Muscle of leg (tissue), 11 donors: Measurements from ENCODE around the gene PDZD7. TPM values are rescaled to one million over a fixed set of nuclear protein-coding genes. Genes with fewer than 3 reads are reported as not detected.

Experiments
- DNase-seq: peaks from one replicate; pipeline ENCODE4 v3.0.0; 2013
- H3K27ac ChIP-seq: one replicate; pipeline ENCODE4 v1.5.1; 2013; ENCODE audit warnings: mild to moderate bottlenecking, low read length, control low read depth
- H3K27me3 ChIP-seq: one replicate; pipeline ENCODE4 v1.6.1; 2013; ENCODE audit warnings: low read length; ENCODE audit not compliant: control insufficient read depth, insufficient read depth
- H3K36me3 ChIP-seq: one replicate; pipeline ENCODE4 v1.6.1; 2013; ENCODE audit warnings: low read length; ENCODE audit not compliant: control insufficient read depth, insufficient read depth
- H3K4me1 ChIP-seq: one replicate; pipeline ENCODE4 v1.6.1; 2013; ENCODE audit warnings: low read length; ENCODE audit not compliant: control insufficient read depth, insufficient read depth
- H3K4me3 ChIP-seq: one replicate; pipeline ENCODE4 v1.5.1; 2013; ENCODE audit warnings: low read length, control low read depth
- H3K9me3 ChIP-seq: replicated peaks from 2 replicates; pipeline ENCODE4 v1.6.1; 2013; ENCODE audit warnings: low read depth, low read length; ENCODE audit not compliant: control insufficient read depth
- WGBS: methylation state at CpG from one replicate; pipeline ENCODE4 v1.1.5; 2013; ENCODE audit warnings: missing lambda C conversion rate; ENCODE audit not compliant: insufficient coverage; 5-methylcytosine and 5-hydroxymethylcytosine counted together
- polyA plus RNA-seq, 8 donors: library from polyadenylated mRNA; unstranded; fragments of 120-200 nt; gene quantifications; one replicate each; pipeline versions ENCODE4 v1.2.1 to v1.2.3, GENCODE V29; 2013; ENCODE audit warnings: inconsistent platforms in 1 of 8, low replicate concordance in 1 of 8; ENCODE audit not compliant: insufficient read length in 8 of 8, insufficient read depth in 1 of 8
- total RNA-seq: library from RNA; stranded (reverse); fragments of 120-200 nt; gene quantifications from one replicate; pipeline ENCODE4 v1.2.4, GENCODE V29; 2013

PDZD7 gene
- total and polyA plus RNA-seq, 9 donors: 0.41 to 6.1 (median 1.2) TPM

DNA sequence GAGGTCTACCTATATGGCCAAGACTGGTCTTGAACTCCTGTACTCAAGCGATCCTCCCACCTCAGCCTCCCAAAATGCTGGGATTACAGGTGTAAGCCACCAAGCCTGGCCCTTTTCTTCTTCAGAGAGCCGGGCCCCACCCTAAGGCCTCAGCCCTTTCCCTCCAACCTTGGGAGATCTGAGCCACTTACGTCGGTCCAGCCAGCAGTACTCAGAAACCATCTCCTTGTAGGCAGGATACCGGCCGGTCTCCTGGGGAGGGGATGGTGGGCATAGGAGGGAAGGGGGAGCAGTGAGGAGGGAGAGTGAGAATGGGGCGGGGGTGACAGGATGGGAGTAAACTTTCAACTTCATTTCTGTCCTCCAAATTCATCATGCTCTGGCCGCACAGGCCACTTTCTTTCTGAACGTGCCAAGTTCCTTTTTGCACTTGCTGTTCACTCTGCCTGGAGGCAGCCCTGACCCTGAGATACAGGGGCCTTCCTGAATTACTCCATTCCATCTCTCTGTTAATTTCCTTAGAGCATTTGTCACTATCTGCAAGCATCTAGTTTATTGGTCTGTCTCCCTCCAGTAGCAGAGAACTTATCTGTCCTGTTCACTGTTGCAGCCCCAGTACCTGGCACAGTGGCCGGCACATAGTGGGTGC, 10.4 kb downstream of the PDZD7 start:
- Histone ChIP-seq H3K27me3 (peaks cover 28% of the 10 kb centered on the region), H3K9me3 (no peaks in the 10 kb centered on the region), H3K4me1 (peaks cover 16% of the 10 kb centered on the region), H3K27ac (no peak overlapping the region), H3K36me3 (no peaks in the 10 kb centered on the region), H3K4me3 (no peak overlapping the region)
- DNase-seq: no peak
- 77% methylated on average over 5 of the region's 10 CpGs for WGBS

DNA sequence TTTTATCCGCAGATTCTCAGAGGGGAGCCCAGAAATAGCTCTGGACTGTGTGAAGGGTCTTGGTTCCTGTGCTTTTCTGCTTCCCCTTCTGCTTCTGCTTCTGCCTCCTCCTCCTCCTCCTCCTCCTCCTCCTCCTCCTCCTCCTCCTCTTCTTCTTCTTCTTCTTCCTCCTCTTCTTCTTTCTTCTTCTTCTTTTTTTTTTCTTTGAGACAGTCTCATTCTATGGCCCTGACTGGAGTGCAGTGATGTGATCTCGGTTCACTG, 11.6 kb downstream of the PDZD7 start:
- Histone ChIP-seq H3K27ac (no peak overlapping the region), H3K4me3 (no peak overlapping the region), H3K4me1 (peaks cover 18% of the 10 kb centered on the region), H3K27me3 (peaks cover 28% of the 10 kb centered on the region), H3K36me3 (no peaks in the 10 kb centered on the region), H3K9me3 (no peaks in the 10 kb centered on the region)
- no peak for DNase-seq
- WGBS: no CpG with 5 or more reads among the region's 2 CpGs

- Histone ChIP-seq H3K27ac (peak overlapping the region; percentile 15), H3K4me3 (no peak overlapping the region), H3K36me3 (no peaks in the 10 kb centered on the region), H3K27me3 (peaks cover 28% of the 10 kb centered on the region), H3K9me3 (no peaks in the 10 kb centered on the region), H3K4me1 (peaks cover 21% of the 10 kb centered on the region)
- DNase-seq: peak; percentile 79
- 6% methylated on average over 41 of the region's 45 CpGs for WGBS
These were observed 12.1 kb downstream of the PDZD7 start for GRCh38 chr10:101018600-101019439.

GRCh38 chr10:101018118-101018599, 12.8 kb downstream of the PDZD7 start:
- no peak overlapping the region for H3K4me3 ChIP-seq
- no peaks in the 10 kb centered on the region for H3K9me3 ChIP-seq
- 22% methylated on average over 7 of the region's 20 CpGs for WGBS
- peak overlapping the region; percentile 15 for H3K27ac ChIP-seq
- H3K27me3 ChIP-seq: peaks cover 28% of the 10 kb centered on the region
- H3K4me1 ChIP-seq: peaks cover 26% of the 10 kb centered on the region
- DNase-seq: no peak
- H3K36me3 ChIP-seq: no peaks in the 10 kb centered on the region

DNA sequence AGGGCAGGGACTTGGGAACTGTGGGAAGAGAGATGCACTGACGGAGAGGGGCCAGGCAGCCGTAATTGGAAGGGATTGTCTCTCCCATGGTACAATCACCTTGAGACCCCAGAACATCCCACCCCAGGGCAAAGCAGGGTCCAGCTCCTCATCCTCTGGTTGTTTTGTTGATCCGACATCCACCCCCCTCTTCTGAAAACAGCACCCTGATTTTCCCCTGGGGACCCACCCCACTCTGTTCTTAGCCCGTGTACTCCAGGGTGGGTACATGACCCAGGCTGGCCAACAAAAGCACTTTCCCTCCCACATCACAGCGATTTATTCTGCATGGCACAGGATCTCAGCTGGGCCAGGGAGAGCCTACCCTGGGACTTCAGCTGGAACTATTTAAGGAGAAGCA, 14.1 kb downstream of the PDZD7 start:
- H3K36me3 ChIP-seq: no peaks in the 10 kb centered on the region
- DNase-seq: no peak
- peaks cover 39% of the 10 kb centered on the region for H3K4me1 ChIP-seq
- 68% methylated on average over 2 of the region's 5 CpGs for WGBS
- H3K27me3 ChIP-seq: peaks cover 28% of the 10 kb centered on the region
- no peak overlapping the region for H3K4me3 ChIP-seq
- H3K27ac ChIP-seq: no peak overlapping the region
- no peaks in the 10 kb centered on the region for H3K9me3 ChIP-seq

DNA sequence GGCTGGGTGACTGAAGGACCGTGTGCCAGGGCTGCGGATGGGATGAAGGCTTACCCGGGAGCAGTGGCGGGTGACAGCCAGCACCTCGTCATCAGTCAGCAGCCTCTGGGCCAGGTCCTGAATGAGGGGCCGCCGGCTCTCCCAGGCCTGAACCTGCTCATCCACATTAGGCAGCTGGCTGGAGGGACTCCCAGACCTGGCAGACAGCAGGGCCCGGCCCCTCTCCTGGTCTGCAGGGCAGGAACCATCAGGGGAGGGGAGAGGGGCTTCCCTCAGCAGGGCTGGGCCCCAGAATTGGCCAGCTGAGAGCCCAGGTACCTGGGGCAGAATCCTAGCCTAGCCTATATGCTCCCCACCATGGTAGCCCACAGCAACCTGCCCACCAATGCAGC, 15.4 kb downstream of the PDZD7 start:
- no peak for DNase-seq
- Histone ChIP-seq H3K4me3 (no peak overlapping the region), H3K27ac (no peak overlapping the region), H3K36me3 (no peaks in the 10 kb centered on the region), H3K27me3 (peaks cover 28% of the 10 kb centered on the region), H3K4me1 (peaks cover 41% of the 10 kb centered on the region), H3K9me3 (no peaks in the 10 kb centered on the region)
- 76% methylated on average over 8 of the region's 8 CpGs for WGBS

DNA sequence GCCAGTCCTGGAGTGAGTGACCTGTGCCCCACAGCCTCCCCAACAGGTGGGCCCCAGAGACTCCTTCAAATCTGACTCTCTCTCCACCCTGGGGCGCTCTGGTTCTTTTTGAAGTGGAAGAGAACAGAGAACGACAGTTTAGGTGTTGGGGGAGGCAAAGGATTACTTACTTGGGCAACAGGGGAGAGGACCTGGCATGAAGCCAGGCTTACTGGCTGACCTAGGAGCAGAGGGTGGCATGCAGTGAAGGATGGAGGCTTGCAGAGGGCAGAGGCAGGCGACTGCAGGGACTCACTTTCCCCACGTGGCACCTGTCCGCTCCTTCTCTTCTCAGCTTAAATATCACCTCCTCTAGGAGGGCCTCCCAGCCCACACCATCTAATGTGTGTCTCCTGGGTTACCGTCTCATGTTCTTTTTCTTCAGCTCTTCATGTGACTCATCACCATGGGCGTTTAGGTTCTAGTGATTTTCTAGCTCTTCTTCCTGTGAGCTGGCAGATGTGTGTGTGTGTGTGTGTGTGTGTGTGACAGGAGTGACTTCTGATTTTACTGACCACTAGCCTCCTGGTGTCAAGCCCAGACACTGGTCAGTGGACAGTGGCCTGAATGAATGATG, 15.9 kb downstream of the PDZD7 start:
- Histone ChIP-seq H3K4me3 (no peak overlapping the region), H3K36me3 (no peaks in the 10 kb centered on the region), H3K4me1 (peaks cover 41% of the 10 kb centered on the region), H3K9me3 (no peaks in the 10 kb centered on the region), H3K27me3 (peaks cover 28% of the 10 kb centered on the region), H3K27ac (no peak overlapping the region)
- DNase-seq: no peak
- WGBS: no CpG with 5 or more reads among the region's 7 CpGs

DNA sequence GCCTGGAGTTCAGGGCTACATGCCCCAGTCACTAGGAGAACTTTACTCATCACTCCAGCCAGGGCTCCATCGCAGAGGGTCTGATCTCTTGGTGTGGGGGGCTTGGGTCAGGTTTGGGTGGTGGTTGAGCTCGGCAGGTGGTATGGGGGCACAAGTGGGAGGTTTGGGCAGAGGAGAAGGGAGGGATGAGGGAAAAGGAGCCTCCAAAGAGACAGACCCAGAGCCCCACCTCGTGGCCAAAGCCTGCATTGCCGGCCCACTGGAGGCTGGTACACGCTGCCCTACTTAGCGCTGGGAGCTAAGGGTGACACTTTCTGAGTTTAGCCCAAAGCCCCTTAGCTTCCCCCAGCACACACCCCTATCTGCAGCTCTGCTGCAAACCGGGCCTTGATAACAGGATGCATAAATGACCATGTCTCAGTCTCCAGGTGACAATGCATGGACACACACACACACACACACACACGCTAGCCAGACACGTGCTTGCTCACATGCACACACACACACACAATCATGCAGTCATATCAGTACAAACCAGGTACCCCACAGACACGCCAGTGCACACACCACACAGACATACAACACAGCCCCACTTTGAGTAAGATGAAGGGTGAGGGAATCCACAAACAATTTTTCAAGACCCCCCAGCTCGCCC, 16.6 kb downstream of the PDZD7 start:
- H3K27me3 ChIP-seq: peaks cover 27% of the 10 kb centered on the region
- no peaks in the 10 kb centered on the region for H3K36me3 ChIP-seq
- no peak overlapping the region for H3K27ac ChIP-seq
- H3K9me3 ChIP-seq: no peaks in the 10 kb centered on the region
- peaks cover 41% of the 10 kb centered on the region for H3K4me1 ChIP-seq
- no peak overlapping the region for H3K4me3 ChIP-seq
- peak; percentile 74 for DNase-seq
- WGBS: 0% methylated on average over 6 of the region's 11 CpGs

DNA sequence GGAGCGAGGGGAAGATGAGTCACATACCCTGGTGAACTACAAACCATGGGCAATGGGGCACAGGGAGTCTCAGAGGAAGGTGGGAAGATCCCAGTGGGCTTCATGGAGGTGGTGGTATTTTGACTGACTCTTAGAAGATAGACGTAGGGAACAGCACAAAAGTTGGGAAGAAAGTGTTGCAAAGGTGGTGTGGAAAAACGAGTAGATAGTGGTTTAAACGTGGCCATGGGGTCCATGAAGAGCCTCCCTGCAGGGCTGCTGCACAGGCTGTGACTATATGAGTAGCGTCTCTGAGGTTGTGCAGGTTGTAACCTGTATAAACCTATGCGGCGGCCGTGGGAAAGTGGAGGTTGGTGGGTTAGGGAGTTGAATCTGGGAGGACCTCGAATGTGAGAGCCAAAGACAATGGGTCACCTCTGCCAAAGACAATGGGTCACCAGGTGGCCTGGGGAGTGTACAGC, 17.5 kb downstream of the PDZD7 start:
- H3K4me3 ChIP-seq: no peak overlapping the region
- no peak overlapping the region for H3K27ac ChIP-seq
- H3K4me1 ChIP-seq: peaks cover 40% of the 10 kb centered on the region
- WGBS: 72% methylated on average over 9 of the region's 9 CpGs
- H3K9me3 ChIP-seq: no peaks in the 10 kb centered on the region
- H3K27me3 ChIP-seq: peaks cover 18% of the 10 kb centered on the region
- DNase-seq: no peak
- no peaks in the 10 kb centered on the region for H3K36me3 ChIP-seq
